HG03060 (cell line): ENCODE results near the gene MESP2.

Source experiments
- ATAC-seq: cut with Tn5 transposase; IDR thresholded peaks from one replicate; pipeline ENCODE4 v1.9.1; 2021; ENCODE audit warnings: low read depth, moderate number of reproducible peaks; ENCODE audit not compliant: unreplicated experiment

MESP2 gene

GRCh38 chr15:89799011-89799911, 23.1 kb downstream of the MESP2 start:
- ATAC-seq, result no peak

DNA sequence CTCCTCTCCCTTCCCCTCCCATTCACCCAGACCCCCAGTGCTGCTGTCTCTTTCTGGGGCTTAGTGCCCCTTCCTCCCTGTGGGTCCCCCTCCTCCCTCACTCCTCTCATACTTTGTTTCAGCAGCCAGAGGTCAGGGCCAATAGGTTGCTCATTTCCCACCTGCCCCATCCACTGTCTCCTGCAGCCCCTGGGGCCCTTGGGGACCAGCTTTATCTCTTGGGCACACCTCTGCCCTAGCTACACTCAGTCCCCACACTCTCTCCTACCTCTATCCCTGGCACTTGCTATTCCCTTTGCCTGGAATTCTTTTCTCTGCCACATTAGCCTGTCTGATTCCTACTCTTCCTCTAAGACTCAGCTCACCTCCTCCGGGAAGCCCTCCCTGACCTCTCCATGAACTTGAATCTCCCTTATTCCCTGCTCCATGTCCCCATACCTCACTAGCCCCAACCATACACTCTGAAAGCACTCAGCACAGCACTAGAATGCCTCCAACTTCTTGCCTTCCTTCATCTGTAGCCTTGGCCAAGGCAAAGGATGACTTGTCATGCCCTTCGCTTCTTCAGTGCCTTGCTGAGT, 23.9 kb downstream of the MESP2 start:
- ATAC-seq, result no peak

DNA sequence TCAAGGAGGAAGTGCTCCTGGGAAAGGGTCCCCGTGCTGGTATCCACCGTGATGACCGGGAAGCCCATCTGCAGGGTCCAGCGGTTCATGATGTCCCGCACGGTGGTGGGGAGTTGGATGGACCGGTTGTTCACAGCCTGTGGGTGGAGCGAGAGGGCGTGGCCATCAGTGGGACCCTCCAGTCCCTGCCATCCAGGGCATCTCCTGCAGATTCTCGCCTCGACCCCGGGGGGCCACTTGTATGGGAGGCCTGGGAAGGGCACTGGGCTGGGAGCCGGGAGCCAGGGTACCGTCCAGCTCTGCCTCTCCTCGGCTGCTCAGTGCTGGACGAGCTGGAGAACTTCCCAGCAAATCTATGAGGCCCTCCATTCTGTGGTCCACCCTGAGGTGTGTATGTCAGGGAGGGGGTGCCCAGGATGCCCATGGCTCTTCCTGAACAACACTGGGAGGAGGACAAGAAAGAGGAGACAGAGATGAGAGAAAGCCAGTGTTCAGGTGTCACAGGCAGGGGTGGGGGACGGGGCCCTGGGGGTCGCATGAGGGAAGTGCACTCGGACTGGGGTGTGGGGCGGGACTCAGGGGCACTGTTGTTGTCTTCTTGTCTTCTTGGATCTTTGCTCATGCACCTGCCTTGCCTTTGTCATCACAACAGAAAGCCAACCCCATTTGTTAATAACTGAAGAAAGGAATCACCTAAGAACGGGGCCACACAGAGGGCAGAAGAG, 25.5 kb downstream of the MESP2 start:
- ATAC-seq, result no peak

- no peak for ATAC-seq
Measured at GRCh38 chr15:89802231-89802928, 26.2 kb downstream of the MESP2 start.

DNA sequence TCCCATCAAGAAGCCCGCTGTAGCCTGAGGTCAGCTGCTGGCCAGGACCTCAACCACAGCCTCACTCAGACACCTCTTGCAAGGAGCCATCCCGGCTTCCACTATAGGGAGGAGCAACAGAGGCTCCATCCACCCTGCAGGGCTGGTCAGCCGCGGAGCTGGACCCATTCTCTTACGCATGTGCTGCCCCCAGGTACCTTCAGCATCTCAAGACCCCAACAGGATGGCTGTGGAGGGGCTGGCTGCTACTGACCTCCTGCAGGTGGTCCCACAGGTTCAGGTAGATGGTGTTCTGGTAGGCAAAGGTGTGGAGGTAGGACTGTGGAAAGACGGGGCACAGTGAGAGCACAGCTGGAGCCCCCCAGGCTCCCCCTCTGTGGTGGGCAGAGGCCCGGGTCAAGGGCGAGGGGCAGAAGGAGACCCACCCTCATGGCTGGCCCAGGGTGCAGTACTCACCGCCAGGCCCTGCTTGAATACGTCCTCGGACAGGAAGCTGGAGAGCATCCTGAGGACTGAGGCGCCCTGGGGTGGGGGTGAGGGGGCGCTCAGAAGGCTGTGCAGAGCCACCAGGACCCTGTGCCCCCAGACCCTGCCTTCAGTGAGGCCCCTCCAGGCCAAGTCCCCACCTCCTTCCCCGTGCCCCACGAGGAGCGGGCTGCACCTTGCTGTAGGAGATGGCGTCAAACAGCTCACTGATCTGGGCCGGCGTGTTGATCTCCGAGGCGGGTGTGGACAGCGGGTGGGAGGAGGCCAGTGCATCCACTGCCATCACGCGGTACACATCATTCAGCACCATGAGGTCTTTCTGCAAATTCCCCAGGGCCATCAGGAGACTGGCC, 27.1 kb downstream of the MESP2 start:
- no peak for ATAC-seq

DNA sequence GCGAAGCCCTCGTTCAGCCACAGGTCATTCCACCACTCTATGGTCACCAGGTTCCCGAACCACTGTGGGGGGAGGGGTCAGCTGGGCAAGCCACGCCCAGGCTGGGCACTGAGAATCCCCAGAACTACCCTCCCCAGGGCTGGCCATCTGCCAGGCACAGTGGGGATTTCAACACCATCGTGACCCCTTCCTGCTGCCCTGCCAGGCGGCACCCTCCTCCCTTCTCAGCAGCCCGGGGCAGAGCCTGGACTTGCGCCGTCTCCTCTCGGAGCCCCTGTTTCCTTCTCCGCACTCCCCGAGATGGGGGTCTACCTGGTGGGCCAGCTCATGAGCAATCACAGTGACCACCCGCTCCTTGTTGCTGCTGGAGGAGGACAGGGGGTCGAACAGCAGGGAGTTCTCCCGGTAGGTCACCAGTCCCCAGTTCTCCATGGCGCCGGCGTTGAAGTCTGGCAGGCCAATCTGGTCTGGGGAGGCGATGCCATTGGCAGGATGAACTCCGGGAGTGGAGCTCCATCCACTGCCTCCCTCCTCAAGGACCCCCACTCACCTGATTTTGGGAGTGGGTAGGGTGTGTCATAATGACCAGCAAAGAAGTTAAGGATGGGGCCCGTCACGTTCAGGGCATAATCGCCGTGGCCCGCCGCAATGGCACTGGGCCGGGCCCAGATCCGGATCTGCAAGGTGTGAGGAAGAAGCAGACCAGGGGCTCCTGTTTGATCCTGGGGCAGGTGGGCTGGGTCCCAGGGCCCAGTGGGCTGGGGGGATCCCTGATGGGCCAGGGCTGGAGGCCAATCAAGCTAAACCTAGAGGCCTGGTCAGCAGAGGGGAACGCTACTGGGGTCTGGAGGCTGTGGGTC, 28.0 kb downstream of the MESP2 start:
- no peak for ATAC-seq

DNA sequence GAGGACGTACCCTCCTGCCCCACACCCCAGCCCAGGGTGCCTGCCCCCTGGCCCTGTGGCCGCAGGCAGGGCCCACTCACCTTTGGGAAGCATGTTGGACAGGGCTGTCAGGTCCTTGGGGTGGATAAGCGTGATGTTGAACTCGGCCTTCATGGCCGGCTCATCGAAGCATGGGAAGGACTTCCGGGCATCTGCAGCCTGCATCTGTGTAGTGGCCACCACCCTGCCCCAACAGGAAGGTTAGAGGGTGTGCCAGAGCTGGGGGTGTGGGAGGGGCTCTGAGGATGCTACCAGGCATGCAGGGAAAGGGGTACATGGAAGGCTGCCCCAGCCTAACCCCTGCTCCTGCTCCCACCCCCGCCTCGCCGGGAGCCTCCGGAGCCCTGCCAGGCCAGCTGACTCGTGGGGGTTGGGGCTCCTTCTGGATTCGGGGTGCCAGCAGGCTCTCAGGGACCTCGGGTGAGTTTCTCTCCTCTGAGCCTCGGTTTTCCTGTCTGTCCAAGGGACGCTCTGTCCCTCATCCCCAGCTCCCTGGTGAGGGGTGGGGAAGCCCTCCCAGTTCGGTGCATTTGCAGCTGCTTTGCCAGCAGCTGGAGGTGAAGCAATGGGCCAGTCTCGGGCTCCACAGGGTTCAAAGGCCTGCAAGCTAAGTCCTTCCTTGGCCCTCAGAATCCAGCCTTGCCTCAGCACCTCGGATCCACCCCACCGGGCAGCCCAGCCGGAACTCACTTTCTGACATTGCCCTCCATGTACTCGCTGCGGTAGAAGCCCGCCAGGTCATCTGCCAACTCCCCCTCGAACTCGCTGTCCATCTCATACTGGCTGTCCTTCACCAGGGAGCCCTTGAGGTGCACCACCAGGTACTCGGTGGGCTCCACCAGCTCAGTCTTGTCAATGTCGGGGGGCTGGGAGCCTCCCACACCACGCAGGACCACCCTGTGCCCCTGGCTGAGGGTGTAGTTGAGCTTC, 29.4 kb downstream of the MESP2 start:
- ATAC-seq, result no peak

GRCh38 chr15:89806210-89806558, 30.1 kb downstream of the MESP2 start:
- no peak for ATAC-seq

GRCh38 chr15:89806559-89807550, 30.7 kb downstream of the MESP2 start:
- ATAC-seq, result no peak

DNA sequence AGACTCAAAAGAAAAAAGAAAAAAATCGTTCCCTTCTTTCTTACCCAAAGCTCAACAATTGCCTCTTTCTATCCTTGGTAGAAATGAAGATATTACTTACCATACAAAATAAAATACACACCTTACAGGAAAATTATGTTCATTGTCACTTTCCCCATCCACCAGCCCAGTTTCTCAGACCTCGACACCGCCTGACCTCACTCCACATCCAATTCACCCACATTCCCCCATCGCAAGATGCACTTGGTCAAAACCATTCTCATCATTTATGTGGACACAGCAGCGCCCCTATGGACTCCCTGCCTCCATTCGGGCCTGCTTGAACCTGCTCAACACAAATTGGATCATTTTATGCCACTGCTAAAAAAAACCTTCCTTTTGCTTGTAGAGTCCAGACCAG, 31.6 kb downstream of the MESP2 start:
- no peak for ATAC-seq

- ATAC-seq, result no peak
Measured at GRCh38 chr15:89808160-89808870, 32.2 kb downstream of the MESP2 start.

DNA sequence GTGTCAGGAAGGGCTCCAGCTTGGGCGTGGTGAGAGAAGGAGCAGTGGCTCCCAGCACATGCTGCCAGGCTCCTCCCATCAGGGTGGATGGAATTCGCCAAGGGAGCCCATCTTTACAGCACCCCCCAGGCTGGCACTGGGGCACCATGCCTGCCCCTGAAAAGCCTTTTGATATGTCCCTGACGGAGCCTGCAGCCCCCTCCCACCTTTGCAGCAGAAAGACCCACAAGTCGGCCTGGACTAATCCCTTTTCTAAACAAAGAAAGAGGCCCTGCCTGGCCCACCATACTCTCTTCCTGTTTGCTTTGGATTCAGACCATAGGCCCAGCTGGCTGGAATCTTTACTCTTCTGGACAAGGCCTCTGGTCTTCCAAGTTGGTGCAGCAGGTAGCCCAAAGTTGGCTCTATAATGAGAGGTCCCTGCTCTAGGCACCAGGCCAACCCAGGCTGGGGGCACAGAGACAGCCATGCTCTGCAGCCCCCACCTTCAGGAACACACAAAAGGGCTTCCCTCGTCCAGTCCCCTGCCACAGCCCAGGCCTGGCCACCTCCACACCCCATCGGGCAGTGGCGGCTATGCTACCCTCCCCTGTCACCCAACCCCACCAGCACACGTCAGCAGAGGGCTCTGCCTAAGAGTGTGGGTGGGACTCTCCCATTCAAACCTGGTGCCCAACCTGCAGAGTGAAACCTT, 33.1 kb downstream of the MESP2 start:
- no peak for ATAC-seq

DNA sequence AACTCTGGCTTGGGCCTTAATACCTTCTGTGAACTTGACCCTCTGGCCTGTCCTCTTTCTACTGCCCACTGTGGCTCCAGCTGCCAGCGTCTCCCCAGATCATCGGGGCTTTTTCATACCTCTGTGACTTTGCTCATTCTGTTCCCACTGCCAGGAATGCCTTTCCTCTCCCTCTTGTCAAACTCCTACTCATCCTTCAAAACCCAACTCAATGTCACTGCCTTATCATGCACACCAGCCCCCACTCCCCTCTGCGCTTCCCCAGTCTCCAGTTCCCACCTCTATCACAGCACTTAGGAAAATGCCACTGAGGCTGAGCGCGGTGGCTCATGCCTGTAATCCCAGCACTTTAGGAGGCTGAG, 33.6 kb downstream of the MESP2 start:
- no peak for ATAC-seq

DNA sequence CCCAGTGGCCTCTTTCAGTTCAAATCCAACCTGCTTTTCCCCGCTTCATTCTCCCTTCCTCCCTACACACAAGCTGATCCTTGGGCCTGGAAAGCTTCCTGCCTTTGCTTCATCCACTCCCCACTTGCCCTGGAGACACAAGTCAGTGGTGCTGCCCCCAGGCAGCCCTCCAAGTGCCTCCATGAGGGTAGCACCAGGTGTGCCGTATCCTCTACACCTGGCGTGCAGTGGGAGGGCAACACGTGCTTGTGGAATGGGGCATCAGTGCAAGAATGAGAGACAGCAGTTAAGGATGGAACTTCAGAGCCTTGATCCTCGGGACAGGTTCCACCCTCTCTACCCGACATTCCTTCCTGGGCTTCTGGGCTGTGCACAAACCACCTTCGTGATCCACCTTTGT, 34.7 kb downstream of the MESP2 start:
- ATAC-seq, result no peak

DNA sequence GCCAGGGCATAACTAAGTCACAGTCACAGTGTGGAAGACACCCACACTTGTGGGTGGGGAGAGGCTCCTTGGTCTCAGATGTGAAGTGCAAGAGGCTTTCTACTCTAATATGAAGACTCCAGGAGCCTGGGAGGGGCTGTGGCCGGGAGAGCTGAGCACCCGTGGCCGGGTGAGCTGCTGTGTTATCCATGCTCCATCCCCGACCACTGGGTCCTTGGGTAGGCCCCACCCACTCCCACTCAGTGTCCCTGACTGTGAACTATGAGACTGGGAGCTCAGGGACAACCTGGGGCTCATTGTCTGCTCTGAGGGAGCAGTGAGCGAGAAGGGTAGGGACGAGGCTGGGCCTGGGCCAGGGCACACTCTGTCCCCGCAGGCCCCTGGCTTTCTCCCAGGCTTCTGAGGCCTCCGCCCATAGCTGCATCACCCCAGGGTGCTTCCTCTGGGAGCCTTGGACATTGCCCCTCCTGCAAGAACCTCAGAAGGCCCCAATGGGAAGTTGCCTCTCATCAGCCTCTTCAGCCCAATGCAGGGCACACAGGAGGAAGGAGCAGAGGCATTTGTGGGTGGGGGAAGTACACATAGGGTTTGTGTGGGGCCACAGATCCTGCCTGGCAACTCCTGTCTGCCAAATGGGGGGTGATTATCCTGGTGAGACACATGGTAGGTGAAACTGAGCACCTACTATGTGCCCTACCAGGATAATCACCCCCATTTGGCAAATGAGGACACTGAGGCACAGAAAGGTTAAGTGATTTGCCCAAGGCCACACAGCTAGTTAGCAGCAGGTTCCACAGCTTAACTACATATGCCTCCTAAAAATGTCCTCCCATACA, 36.1 kb downstream of the MESP2 start:
- ATAC-seq, result no peak
